Astrocyte of the cerebellum (primary cell): Measurements from ENCODE around the gene PCDH19.
A peak's percentile ranks its signal among the peaks of the same experiment; 100 is the strongest.

Source experiments
- DNase-seq: peaks from one replicate; pipeline ENCODE4 v3.0.0-alpha.2; 2011; ENCODE audit warnings: low read depth
- H3K4me3 ChIP-seq: 2 replicates; pipeline ENCODE4 v1.5.1; 2011; ENCODE audit warnings: mild to moderate bottlenecking, low read depth, low read length, moderate library complexity
- CTCF ChIP-seq: IDR thresholded peaks from 2 replicates; pipeline ENCODE4 v1.5.1; 2012; ENCODE audit warnings: low read length, low read depth, moderate library complexity, mild to moderate bottlenecking; ENCODE audit errors: missing control alignments
- in situ Hi-C: cut with HindIII; loops from 2 replicates; pipeline ENCODE4 v1.10.0; 2017; ENCODE audit warnings: low sequenced_read_pairs

Gene PCDH19

GRCh38 chrX:100368167-100368566, 41.9 kb downstream of the PCDH19 start:
- no peak overlapping the region for H3K4me3 ChIP-seq
- peak; percentile 30 for TF ChIP-seq CTCF
- no peak for DNase-seq
- in situ Hi-C loops, result no loop called here

- H3K4me3 ChIP-seq, result no peak overlapping the region
- in situ Hi-C loops, result no loop called here
- TF ChIP-seq CTCF, result no peak
- no peak for DNase-seq
These were observed 46.2 kb downstream of the PCDH19 start for GRCh38 chrX:100363896-100364295.

GRCh38 chrX:100358766-100359165, 51.3 kb downstream of the PCDH19 start:
- TF ChIP-seq CTCF, result no peak
- DNase-seq, result no peak
- in situ Hi-C loops, result no loop called here
- no peak overlapping the region for H3K4me3 ChIP-seq

- no peak for TF ChIP-seq CTCF
- no peak overlapping the region for H3K4me3 ChIP-seq
- DNase-seq, result no peak
- in situ Hi-C loops, result no loop called here
These were observed 53.6 kb downstream of the PCDH19 start for GRCh38 chrX:100356351-100356896.

- no peak for DNase-seq
- no peak for TF ChIP-seq CTCF
- in situ Hi-C loops, result no loop called here
- no peak overlapping the region for H3K4me3 ChIP-seq
These were observed 54.4 kb downstream of the PCDH19 start for GRCh38 chrX:100355680-100356079.

DNA sequence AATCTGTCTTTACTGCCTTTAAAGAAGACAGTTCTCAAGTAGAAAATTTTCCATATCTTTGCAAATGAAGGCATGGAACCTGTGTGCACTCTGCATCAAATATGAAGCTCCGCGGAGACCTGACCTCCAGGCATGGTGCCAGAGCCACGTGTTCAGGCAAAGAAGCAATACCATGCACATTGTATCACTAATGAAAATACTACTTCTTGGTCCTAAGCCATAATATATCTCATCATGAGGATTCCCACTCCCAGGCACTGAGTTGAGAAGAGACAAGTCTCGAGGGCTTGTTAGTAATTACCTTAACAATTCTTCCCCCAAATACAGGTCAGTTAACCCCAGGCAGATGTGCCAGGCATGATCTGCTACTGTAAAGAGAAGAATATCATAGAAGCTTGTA, 56.7 kb downstream of the PCDH19 start:
- no peak overlapping the region for H3K4me3 ChIP-seq
- no peak for TF ChIP-seq CTCF
- DNase-seq, result no peak
- in situ Hi-C loops, result no loop called here
